Measurements from ENCODE around the gene DSTYK.
A peak's percentile ranks its signal among the peaks of the same experiment; 100 is the strongest.

DSTYK gene

DNA sequence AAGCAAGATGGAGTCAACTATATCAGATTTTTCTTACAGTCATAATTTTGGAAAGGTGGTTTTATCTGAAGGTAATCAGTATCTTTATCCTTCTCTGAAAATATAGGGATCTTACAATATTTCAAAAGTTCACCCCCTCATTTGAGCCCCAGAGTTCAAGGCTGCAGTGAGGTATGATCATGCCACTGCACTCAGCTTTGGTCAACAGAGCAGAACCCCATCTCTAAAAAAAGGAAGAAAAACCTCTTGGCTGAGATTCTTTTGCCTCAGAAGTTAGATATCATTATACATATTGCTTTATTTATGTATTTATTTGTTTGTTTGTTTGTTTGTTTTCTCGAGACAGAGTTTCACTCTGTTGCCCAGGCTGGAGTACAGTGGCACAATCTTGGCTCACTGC, 78.2 kb downstream of the DSTYK start:
- H3K36me3 Mint-ChIP-seq (ENCODE audit: low read depth), result no peaks in the 10 kb centered on the region
- H3K4me1 Mint-ChIP-seq, result no peaks in the 10 kb centered on the region
- H3K4me3 Mint-ChIP-seq, result no peak overlapping the region
- H3K27me3 Mint-ChIP-seq (ENCODE audit: low read depth), result no peaks in the 10 kb centered on the region
- TF ChIP-seq, protein P1, sequence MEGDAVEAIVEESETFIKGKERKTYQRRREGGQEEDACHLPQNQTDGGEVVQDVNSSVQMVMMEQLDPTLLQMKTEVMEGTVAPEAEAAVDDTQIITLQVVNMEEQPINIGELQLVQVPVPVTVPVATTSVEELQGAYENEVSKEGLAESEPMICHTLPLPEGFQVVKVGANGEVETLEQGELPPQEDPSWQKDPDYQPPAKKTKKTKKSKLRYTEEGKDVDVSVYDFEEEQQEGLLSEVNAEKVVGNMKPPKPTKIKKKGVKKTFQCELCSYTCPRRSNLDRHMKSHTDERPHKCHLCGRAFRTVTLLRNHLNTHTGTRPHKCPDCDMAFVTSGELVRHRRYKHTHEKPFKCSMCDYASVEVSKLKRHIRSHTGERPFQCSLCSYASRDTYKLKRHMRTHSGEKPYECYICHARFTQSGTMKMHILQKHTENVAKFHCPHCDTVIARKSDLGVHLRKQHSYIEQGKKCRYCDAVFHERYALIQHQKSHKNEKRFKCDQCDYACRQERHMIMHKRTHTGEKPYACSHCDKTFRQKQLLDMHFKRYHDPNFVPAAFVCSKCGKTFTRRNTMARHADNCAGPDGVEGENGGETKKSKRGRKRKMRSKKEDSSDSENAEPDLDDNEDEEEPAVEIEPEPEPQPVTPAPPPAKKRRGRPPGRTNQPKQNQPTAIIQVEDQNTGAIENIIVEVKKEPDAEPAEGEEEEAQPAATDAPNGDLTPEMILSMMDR (IDR thresholded peaks at IDR 0.05; ENCODE audit: unreplicated experiment in 3 of 3), result no peak
- H3K9me3 Mint-ChIP-seq, result no peaks in the 10 kb centered on the region
- no peak overlapping the region for H3K27ac Mint-ChIP-seq

DNA sequence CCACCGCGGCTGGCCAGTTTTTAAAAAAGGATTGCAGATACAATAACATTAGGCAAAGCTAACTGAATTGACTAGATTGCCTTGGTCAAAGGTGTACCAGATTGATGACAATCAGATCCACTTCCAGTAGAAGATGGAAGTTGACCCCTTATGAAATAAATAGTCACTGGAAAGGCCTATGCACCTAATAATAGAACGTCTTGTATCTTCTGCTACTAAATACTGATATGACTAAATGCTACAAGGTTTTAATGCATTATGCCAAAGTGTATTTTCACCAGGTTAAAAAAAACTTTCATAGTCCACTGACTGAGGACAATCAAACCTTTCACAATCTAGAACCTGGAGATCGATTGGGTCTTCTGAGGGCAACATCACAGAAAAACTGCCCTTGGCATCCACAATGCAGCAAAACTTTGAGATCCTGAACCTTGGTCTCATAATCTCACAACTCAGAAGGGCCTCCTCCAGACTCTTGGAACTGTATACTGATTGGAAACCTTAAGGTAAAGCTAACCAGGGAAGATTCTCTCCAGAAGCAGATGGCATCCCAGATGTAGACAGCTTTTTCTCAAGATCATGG, 82.0 kb downstream of the DSTYK start:
- H3K27me3 Mint-ChIP-seq (ENCODE audit: low read depth), result no peaks in the 10 kb centered on the region
- TF ChIP-seq, protein P1 (IDR thresholded peaks at IDR 0.05; ENCODE audit: unreplicated experiment in 3 of 3), result no peak
- no peaks in the 10 kb centered on the region for H3K4me1 Mint-ChIP-seq
- no peaks in the 10 kb centered on the region for H3K36me3 Mint-ChIP-seq (ENCODE audit: low read depth)
- no peaks in the 10 kb centered on the region for H3K9me3 Mint-ChIP-seq
- no peak overlapping the region for H3K27ac Mint-ChIP-seq
- H3K4me3 Mint-ChIP-seq, result no peak overlapping the region

DNA sequence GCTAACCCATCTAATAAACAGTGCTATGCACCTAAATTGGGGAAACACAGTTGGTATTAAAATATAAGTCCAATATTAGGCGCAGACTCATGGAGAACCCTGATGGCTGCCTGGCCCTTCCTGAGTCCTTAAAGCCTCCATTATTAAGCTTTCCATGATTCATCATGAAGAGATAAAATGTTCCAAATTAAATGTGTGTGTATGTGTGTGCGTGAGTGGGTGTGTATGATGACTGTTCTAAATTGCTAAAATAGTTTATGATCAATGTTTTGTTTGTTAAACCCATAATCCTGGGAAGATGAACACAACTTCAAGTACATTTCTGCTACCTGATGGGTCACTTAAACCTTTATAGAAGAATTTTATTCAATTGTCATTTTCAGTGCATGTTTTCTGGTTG, 83.5 kb downstream of the DSTYK start:
- Mint-ChIP-seq H3K36me3 (ENCODE audit: low read depth) (no peaks in the 10 kb centered on the region), H3K4me3 (no peak overlapping the region), H3K9me3 (no peaks in the 10 kb centered on the region), H3K27ac (no peak overlapping the region), H3K27me3 (ENCODE audit: low read depth) (no peaks in the 10 kb centered on the region), H3K4me1 (no peaks in the 10 kb centered on the region)
- TF ChIP-seq, protein P1 (IDR thresholded peaks at IDR 0.05; ENCODE audit: unreplicated experiment in 3 of 3), result no peak

DNA sequence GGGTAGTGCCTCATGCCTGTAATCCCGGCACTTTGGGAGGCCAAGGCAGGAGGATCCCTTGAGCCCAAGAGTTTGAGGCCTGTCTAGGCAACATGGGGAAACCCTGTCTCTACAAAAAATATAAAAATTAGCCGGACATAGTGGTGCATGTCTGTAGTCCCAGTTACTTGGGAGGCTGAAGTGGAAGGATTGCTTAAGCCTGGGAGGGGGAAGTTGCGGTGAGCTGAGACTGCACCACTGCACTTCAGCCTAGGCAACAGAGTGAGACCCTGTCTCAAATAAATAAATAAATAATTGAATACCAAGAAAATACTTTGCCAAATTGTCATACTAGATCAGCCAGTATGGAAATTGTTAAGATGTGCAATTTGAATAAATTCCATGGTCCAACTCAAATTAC, 83.9 kb downstream of the DSTYK start:
- no peak overlapping the region for H3K4me3 Mint-ChIP-seq
- peaks cover 2% of the 10 kb centered on the region for H3K4me1 Mint-ChIP-seq
- no peaks in the 10 kb centered on the region for H3K27me3 Mint-ChIP-seq (ENCODE audit: low read depth)
- TF ChIP-seq, protein P1 (IDR thresholded peaks at IDR 0.05; ENCODE audit: unreplicated experiment in 3 of 3), result no peak
- no peaks in the 10 kb centered on the region for H3K9me3 Mint-ChIP-seq
- no peaks in the 10 kb centered on the region for H3K36me3 Mint-ChIP-seq (ENCODE audit: low read depth)
- no peak overlapping the region for H3K27ac Mint-ChIP-seq

DNA sequence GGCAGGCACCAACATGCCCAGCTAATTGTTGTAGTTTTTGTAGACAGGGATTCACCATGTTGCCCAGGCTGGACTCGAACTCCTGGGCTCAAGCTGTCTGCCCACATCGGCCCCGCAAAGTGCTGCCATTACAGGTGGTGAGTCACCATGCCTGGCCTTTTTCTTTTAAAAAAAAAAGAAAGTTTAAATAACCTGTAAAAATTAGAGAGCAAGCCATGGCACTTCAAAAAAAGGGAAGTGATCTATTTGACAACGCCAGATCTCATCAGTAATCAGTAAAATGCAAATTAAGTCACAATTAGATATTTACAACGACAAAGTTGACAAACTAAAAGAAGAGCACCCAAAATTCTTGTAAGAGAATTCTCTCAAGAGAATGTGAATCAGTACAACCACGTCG, 86.8 kb downstream of the DSTYK start:
- no peaks in the 10 kb centered on the region for H3K27me3 Mint-ChIP-seq (ENCODE audit: low read depth)
- H3K9me3 Mint-ChIP-seq, result no peaks in the 10 kb centered on the region
- TF ChIP-seq, protein P1 (IDR thresholded peaks at IDR 0.05; ENCODE audit: unreplicated experiment in 3 of 3), result no peak
- H3K4me1 Mint-ChIP-seq, result peaks cover 29% of the 10 kb centered on the region
- H3K27ac Mint-ChIP-seq, result no peak overlapping the region
- H3K4me3 Mint-ChIP-seq, result peak overlapping the region in 1 of 3 experiments; percentile 55
- H3K36me3 Mint-ChIP-seq (ENCODE audit: low read depth), result no peaks in the 10 kb centered on the region

DNA sequence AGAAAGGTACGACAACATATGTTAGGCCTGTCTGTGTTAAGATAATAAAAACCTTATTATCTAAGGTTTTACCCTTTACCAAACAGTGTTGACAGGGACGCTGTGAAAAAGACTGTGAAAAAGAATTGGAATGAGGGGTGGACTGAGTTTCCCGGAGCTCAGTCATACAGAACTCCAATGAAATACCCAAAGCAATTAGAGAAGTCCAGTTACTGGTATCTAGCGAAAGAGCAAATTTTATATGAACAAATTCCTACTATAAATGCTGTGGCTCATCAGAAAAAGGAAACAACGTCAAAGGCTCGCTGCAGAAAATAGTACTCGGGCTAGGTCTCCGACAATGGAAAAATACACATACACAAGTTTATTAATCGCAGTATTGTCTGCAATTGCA, 89.0 kb downstream of the DSTYK start:
- H3K27ac Mint-ChIP-seq, result peak overlapping the region; percentile 100
- H3K9me3 Mint-ChIP-seq, result no peaks in the 10 kb centered on the region
- peak overlapping the region; percentile 97 to 99 (median 98) for H3K4me3 Mint-ChIP-seq
- peaks cover 38% of the 10 kb centered on the region for H3K4me1 Mint-ChIP-seq
- no peaks in the 10 kb centered on the region for H3K27me3 Mint-ChIP-seq (ENCODE audit: low read depth)
- H3K36me3 Mint-ChIP-seq (ENCODE audit: low read depth), result peaks cover 11% of the 10 kb centered on the region
- TF ChIP-seq, protein P1 (IDR thresholded peaks at IDR 0.05; ENCODE audit: unreplicated experiment in 3 of 3), result peak in 2 of 3 experiments; percentile 18 to 44

Data from nephron (organoid).